Renal cortical epithelial cell (primary cell): Measurements from ENCODE around the gene HRH3. TPM values are rescaled to one million over a fixed set of nuclear protein-coding genes. Genes with fewer than 3 reads are reported as not detected.

ENCODE experiments used
- DNase-seq: peaks from one replicate; pipeline ENCODE4 v3.0.0-alpha.2; 2011; ENCODE audit warnings: low read depth
- total RNA-seq: library from RNA; depleted of rRNA; stranded (reverse); fragments of >200 nt; gene quantifications from 2 replicates; pipeline ENCODE4 v1.2.3, GENCODE V29; 2014

The HRH3 gene
- total RNA-seq, 1 donor from 2014 or later: not detected

DNA sequence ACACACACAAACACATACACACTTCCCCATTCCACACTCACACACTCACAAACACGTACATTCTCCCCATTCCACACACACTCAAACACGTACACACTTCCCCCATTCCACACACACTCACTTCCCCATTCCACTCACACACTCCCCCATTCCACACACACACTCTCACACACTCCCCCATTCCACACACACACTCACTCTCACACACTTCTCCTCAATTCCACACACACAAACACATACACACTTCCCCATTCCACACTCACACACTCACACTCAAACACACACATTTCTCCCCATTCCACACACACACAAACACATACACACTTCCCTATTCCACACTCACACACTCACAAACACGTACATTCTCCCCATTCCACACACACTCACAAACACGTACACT lies 9.6 kb upstream of the HRH3 start:
- no peak for DNase-seq

DNA sequence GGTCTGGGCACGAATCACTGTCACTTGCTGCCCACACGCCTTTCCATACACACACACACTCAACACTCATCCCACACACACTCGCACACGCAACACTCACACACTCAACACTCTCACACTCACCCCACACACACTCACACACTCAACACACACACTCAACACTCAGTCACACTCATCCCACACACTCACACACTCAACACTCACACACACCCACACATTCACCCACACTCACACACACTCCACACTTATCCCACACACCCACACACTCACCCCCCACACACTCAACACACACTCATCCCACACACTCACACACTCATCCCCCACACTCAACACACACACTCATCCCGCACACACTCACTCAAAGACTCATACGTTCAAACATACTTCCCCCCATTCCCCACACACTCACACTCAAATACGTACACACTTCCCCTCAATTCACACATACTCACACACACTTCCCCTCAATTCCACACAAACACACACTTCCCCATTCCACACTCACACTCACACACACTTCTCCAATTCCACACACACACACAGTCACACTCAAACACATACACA lies 9.0 kb upstream of the HRH3 start:
- DNase-seq: no peak

DNA sequence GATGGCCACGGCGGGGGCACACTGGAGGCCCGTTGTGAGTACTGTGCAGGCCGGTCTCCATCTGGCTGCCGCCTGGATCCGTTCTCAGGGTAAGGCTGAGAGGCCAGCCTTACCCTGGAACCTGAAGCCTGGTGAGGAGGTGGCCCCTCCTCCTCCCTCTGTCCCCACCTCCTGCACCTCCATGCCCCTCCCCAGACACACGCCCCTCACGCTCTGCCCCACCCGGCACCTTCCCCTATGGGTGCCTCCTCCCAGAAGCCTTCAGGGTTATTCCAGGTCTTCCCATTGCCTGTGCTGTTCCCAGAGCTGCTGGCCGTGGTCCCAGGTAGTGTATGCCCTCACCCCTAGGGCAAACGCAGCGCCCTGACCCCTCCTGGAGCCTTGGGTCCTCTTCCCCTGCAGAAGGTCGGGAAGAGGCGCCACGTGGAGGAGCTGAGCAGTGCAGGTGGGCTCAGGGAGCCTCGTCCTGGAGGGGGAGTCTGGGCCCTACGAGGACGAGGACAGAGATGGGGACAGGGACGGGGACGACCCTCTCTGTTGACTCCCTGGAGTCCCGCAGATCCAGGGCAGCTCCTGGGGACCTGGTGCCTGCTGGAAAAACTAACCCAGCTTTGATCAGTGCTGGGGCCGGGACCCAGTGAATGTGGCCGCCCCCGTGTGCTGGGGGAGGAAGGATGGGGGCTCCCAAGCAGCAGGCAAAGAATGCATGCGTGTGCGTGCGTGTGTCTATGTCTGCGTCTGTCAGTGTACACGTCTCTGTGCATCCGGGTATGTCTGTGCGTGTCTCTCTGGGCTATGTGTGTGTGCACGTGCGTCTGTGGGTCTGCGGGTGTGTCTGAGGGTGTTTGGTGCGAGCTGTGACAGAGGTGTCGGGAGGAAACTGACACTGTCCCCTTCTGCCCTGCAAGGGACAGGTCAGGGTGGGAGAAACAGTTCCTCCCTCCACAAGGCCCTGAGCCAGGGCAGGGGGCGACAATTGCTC lies 8.2 kb upstream of the HRH3 start:
- no peak for DNase-seq

- no peak for DNase-seq
These were observed 7.5 kb upstream of the HRH3 start for GRCh38 chr20:62227591-62227976.

- no peak for DNase-seq
These were observed 6.9 kb upstream of the HRH3 start for GRCh38 chr20:62226707-62227590.

- no peak for DNase-seq
These were observed 6.0 kb upstream of the HRH3 start for GRCh38 chr20:62225820-62226635.

DNA sequence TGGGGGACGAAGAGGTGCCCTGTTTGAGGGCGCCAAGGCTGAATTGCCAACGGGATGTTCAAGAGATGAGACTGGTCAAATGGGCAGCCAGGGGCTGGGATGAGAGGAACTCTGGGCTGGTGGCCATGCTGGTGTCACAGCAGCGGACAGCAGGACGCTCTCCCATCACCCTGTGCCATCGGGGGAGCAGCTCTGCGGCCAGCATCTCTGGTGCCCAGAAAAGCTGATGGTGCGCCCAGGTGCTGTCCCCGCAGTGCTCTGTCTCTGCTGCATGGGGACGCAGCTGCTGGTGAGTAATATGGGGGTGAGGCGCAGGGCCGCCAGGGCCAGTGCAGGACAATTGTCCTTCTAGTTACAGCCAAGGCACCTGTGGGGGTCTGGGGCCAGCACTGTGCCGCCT lies 4.9 kb upstream of the HRH3 start:
- no peak for DNase-seq

- DNase-seq: no peak
These were observed 4.2 kb upstream of the HRH3 start for GRCh38 chr20:62224113-62224855.

DNA sequence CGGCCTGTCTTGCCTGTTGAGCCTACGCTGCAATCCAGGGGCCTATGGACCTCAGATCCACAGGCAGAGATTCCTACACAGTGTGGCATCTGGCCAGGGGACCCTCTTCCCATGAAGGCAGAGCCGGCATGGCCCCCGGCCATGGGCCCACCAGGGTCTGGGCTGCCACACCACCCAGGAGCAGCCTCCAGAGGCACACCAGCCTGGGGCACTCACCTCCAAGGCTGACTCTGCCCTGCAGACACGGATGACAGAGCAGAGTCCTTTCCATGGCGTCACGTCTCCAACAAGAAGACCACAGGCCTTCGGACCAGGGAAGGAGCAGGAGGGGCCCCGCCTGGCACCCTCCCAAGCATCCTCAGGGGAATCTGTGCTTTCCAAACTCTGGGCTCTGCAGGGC lies 3.5 kb upstream of the HRH3 start:
- DNase-seq: no peak

DNA sequence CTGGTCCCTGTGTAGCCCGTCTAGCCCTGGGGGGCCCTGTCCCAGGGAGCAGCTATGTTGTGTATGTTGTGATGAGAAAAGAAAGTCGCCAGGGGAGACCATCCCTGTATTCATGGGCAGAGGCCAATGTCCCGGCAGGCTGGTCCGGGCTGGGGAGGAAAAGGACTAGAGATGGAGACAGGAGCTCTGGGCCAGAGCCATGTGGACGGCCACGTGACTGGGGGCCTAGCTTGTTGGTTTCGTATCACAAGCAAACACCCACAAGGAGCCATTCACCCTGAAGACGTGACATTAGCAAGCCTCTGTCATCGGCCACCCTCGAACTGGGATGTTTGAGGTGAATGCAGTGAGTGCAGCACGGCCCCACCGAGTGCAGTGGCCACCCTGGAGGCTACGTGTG lies 2.9 kb upstream of the HRH3 start:
- no peak for DNase-seq

DNA sequence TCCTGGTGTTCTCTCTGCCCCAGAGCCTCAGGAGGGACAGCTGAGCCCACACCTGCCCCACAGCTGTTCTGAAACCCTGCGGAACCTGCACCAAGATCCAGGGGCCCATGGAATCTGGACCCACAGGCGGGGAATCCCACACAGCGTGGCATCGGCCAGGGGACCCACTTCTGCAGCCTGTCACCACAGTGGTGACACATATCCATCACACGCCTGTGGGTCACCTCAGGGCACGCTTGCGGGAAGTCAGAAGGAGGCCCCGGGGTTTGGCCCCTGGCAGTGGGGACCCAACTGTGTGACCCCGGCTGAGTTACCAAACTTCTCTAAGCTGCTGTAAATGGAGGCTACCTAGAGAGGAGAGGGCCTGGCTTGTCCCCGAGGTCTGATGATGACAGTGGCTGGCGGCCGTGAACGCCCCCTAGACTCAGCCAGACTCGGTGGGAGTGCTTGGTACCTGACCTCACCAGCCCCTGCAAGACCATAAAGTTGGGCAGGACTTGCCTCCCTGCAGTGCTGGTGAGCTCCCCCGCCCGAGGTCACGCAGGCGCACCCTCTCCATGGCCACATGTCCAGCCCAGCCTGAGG lies 2.3 kb upstream of the HRH3 start:
- no peak for DNase-seq

GRCh38 chr20:62220666-62221568 lies 839 bp upstream of the HRH3 start:
- DNase-seq: no peak

DNA sequence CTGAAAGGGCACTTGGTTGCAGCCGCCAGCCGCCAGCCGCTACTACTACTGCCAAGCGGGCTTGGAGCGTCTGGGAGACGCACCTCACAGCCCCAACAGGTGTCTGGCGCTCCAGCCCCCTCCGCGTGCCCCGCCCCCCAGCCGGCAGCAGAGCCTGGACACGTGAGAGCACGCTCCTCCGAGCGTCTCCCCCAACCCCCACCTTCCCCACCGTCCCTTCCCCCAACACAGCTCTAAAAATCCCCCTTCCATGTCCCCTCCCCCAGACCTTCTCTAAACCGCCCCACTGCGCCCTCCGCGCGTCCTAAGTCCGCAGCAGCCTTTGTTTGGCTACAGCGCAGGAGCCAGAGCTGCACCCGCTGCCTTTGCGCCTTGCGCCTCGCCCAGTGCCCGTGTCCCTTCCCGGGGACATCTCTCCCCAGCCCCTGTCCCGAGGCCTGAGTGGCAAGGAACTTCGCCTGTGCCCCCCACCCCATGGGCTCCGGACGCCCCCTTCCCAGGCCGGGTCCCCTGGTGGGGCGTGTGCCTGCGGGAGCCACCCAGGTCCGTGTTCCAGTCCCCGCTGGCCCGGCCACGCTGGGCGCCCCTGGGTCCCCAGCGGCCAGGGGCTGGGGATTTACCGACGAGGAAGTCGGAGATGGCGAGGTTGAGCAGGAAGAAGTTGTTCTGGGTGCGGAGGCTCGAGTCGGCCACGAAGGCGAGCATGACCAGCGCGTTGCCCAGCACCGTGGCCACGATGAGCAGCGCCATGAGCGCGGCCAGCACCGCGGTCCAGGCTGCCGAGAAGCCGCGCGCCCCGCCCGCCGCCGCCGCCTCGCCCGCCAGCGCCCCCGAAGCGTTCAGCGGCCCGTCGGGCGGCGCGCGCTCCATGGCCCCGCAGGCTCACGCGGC lies 732 bp downstream of the HRH3 start:
- DNase-seq: no peak

- no peak for DNase-seq
These were observed 1.9 kb downstream of the HRH3 start for GRCh38 chr20:62217913-62218773.

GRCh38 chr20:62216636-62217566 lies 3.2 kb downstream of the HRH3 start:
- no peak for DNase-seq

- no peak for DNase-seq
These were observed 4.0 kb downstream of the HRH3 start for GRCh38 chr20:62215991-62216635.
